Measurements from ENCODE around the gene UBFD1.

GRCh38 chr16:23528644-23529310 lies 28.8 kb upstream of the UBFD1 start:
- TF ChIP-seq CTCF (IDR thresholded peaks at IDR 0.05): no peak
- no peak for TF ChIP-seq POLR2A (IDR thresholded peaks at IDR 0.05)
